ENCODE results near the gene SLC1A4.

DNA sequence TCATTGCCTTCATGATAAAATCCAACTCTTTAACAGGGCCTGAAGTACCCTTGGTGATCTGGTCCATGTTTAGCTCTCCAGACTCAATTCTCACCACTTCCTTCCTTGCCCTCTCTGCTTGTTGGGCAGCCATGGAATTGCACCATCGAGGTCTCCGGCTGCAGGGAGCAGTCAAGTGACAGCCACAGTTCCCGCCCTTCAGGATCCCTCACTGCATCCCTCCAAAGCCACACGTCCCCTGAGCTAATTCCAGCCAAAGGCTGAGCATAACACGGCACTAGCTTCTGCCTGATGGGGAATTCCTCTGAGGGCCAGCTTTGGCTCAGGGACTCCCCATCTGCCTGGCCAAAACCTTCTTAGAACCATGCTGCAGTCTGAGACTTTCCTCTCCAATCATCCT, 47.4 kb upstream of the SLC1A4 start:
- TF ChIP-seq, protein P1, sequence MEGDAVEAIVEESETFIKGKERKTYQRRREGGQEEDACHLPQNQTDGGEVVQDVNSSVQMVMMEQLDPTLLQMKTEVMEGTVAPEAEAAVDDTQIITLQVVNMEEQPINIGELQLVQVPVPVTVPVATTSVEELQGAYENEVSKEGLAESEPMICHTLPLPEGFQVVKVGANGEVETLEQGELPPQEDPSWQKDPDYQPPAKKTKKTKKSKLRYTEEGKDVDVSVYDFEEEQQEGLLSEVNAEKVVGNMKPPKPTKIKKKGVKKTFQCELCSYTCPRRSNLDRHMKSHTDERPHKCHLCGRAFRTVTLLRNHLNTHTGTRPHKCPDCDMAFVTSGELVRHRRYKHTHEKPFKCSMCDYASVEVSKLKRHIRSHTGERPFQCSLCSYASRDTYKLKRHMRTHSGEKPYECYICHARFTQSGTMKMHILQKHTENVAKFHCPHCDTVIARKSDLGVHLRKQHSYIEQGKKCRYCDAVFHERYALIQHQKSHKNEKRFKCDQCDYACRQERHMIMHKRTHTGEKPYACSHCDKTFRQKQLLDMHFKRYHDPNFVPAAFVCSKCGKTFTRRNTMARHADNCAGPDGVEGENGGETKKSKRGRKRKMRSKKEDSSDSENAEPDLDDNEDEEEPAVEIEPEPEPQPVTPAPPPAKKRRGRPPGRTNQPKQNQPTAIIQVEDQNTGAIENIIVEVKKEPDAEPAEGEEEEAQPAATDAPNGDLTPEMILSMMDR (IDR thresholded peaks at IDR 0.05) = no peak
- TF ChIP-seq POLR2A (IDR thresholded peaks at IDR 0.05) = no peak

Measured in testis (tissue), 2 donors.